ENCODE results near the gene SHLD1.

The SHLD1 gene

GRCh38 chr20:5833309-5833941 is 83.2 kb downstream of the SHLD1 start:
- H3K27me3 Mint-ChIP-seq, result no peaks in the 10 kb centered on the region
- peaks cover 13% of the 10 kb centered on the region for H3K36me3 Mint-ChIP-seq (ENCODE audit: low read depth)
- no peak overlapping the region for H3K4me3 Mint-ChIP-seq
- ATAC-seq (no peak), DNase-seq (no peak)
- H3K4me1 Mint-ChIP-seq, result peaks cover 26% of the 10 kb centered on the region
- H3K27ac Mint-ChIP-seq, result no peak overlapping the region
- no peaks in the 10 kb centered on the region for H3K9me3 Mint-ChIP-seq

DNA sequence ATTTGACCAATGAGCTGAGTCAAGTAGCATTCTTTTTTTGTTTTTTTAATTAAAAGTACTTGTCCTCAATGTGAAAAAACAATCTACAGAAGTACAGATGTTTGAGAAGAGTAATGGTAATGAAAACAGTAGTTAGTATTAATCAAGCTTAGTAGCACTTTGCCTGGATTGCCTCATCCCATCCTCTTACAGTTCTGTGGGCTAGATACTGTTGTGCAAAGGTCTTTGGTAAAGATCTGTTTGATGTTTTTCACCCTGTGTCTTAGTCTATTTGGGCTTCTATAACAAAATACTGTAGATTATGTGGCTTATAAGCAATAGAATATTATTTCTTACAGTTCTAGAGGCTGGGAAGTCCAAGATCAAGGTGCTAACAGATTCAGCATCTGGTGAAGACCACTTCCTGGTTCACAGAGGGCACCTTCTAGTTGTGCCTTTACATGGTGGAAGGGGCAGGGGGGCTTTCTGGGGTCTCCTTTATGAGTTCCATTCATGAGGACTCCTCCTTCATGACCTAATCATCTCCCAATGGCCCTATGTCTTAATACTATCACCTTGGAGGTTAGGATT is 84.3 kb downstream of the SHLD1 start:
- ATAC-seq, result no peak
- Mint-ChIP-seq H3K9me3 (no peaks in the 10 kb centered on the region), H3K4me3 (no peak overlapping the region)

GRCh38 chr20:5835321-5835821 is 85.2 kb downstream of the SHLD1 start:
- Mint-ChIP-seq H3K9me3 (no peaks in the 10 kb centered on the region), H3K27me3 (no peaks in the 10 kb centered on the region), H3K36me3 (ENCODE audit: low read depth) (peaks cover 13% of the 10 kb centered on the region), H3K4me1 (peaks cover 26% of the 10 kb centered on the region), H3K27ac (peak overlapping the region; percentile 79), H3K4me3 (peak overlapping the region; percentile 19)
- ATAC-seq, result peak; percentile 83
- DNase-seq, result peak; percentile 23

More for the DNA sequence above, 84.3 kb downstream of the SHLD1 start:
- peaks cover 26% of the 10 kb centered on the region for H3K4me1 Mint-ChIP-seq
- H3K27me3 Mint-ChIP-seq, result no peaks in the 10 kb centered on the region
- no peak overlapping the region for H3K27ac Mint-ChIP-seq
- DNase-seq, result no peak
- H3K36me3 Mint-ChIP-seq (ENCODE audit: low read depth), result peaks cover 13% of the 10 kb centered on the region

DNA sequence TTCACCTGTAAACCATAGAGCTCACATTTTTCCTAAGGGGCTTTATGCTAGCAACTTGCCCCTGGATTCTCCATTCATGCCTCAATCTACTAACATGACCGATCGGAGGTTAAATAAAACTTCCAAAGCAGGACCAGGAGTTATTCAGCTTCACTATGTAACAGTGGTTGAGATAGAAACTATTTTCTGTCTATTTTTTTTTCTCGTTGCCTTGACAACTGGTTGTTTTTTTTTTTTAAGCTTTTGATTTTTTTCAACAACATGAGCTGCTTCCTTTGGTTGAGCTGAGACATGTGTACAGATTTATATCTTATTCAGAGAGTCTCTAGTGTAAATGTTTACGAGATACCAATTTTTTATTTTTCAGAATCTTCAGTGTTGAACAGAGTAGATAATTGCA is 85.7 kb downstream of the SHLD1 start:
- peak; percentile 53 for ATAC-seq
- peak overlapping the region; percentile 19 for H3K4me3 Mint-ChIP-seq
- H3K9me3 Mint-ChIP-seq, result no peaks in the 10 kb centered on the region
- H3K4me1 Mint-ChIP-seq, result peaks cover 26% of the 10 kb centered on the region
- no peak for DNase-seq
- H3K36me3 Mint-ChIP-seq (ENCODE audit: low read depth), result peaks cover 13% of the 10 kb centered on the region
- no peaks in the 10 kb centered on the region for H3K27me3 Mint-ChIP-seq
- H3K27ac Mint-ChIP-seq, result peak overlapping the region; percentile 79

DNA sequence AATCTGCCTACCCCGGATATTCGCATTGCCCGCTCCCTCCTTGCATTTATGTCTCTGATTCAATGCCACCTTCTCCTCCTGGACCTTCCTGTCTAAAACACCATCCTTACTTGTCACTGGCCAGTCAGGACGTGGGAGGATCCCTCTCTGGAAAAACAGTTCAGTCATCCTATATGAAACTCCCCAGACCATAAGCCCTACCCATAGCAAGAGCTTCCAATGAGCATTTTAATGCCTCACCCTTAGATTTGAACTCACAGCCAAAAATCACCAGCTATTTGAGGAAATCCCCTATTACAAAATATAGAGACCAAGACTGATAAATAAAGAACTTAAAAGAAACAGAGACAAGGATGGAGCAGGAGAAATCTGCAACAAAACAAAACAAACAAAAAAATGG is 86.4 kb downstream of the SHLD1 start:
- H3K4me1 Mint-ChIP-seq, result peaks cover 26% of the 10 kb centered on the region
- no peak overlapping the region for H3K4me3 Mint-ChIP-seq
- no peak for ATAC-seq
- DNase-seq, result no peak
- peaks cover 13% of the 10 kb centered on the region for H3K36me3 Mint-ChIP-seq (ENCODE audit: low read depth)
- H3K9me3 Mint-ChIP-seq, result no peaks in the 10 kb centered on the region
- H3K27ac Mint-ChIP-seq, result peak overlapping the region; percentile 50
- H3K27me3 Mint-ChIP-seq, result no peaks in the 10 kb centered on the region

- H3K4me3 Mint-ChIP-seq, result no peak overlapping the region
- no peaks in the 10 kb centered on the region for H3K27me3 Mint-ChIP-seq
- H3K4me1 Mint-ChIP-seq, result peaks cover 51% of the 10 kb centered on the region
- H3K36me3 Mint-ChIP-seq (ENCODE audit: low read depth), result no peaks in the 10 kb centered on the region
- peaks cover 3% of the 10 kb centered on the region for H3K9me3 Mint-ChIP-seq
- H3K27ac Mint-ChIP-seq, result no peak overlapping the region
- ATAC-seq (no peak), DNase-seq (no peak)
These were observed 90.3 kb downstream of the SHLD1 start for GRCh38 chr20:5840411-5841002.

- H3K27me3 Mint-ChIP-seq, result no peaks in the 10 kb centered on the region
- no peak overlapping the region for H3K4me3 Mint-ChIP-seq
- H3K4me1 Mint-ChIP-seq, result peaks cover 49% of the 10 kb centered on the region
- H3K36me3 Mint-ChIP-seq (ENCODE audit: low read depth), result no peaks in the 10 kb centered on the region
- ATAC-seq, result no peak
- H3K9me3 Mint-ChIP-seq, result peaks cover 3% of the 10 kb centered on the region
- no peak for DNase-seq
- no peak overlapping the region for H3K27ac Mint-ChIP-seq
These were observed 91.3 kb downstream of the SHLD1 start for GRCh38 chr20:5841522-5841921.

- peak overlapping the region; percentile 61 for H3K27ac Mint-ChIP-seq
These were observed 92.3 kb downstream of the SHLD1 start for GRCh38 chr20:5842465-5842864.

DNA sequence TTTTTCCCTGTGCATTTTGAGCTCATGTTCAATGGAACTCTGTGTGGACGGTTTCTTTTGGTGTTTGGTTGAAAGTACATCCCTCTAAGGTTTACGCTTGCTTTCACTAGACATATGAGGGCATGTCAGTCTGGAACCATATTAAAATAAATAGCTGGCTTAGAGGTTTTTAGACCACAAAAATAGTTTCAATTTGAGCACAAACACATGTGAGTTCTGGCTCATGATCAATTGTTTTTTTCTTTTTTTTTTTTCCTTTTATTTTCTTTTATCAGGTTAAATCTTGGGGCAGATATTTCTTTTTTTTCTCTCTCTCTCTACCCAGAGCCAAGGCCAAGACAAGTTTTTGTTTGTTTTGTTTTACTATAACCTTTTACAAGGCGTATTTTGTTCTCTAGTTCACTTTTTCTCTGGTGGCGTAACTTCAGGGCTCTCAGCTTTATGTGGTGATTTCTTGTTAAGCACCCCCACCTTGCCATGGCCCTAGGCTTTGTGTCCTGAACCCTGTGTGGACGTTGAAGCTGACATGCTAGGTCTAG is 92.9 kb downstream of the SHLD1 start:
- H3K9me3 Mint-ChIP-seq, result peaks cover 3% of the 10 kb centered on the region
- H3K36me3 Mint-ChIP-seq (ENCODE audit: low read depth), result no peaks in the 10 kb centered on the region
- peak overlapping the region; percentile 61 for H3K27ac Mint-ChIP-seq
- peaks cover 52% of the 10 kb centered on the region for H3K4me1 Mint-ChIP-seq
- H3K4me3 Mint-ChIP-seq, result peak overlapping the region; percentile 2
- peak; percentile 41 for ATAC-seq
- DNase-seq, result no peak
- no peaks in the 10 kb centered on the region for H3K27me3 Mint-ChIP-seq

More at GRCh38 chr20:5842465-5842864, 92.3 kb downstream of the SHLD1 start:
- Mint-ChIP-seq H3K36me3 (ENCODE audit: low read depth) (no peaks in the 10 kb centered on the region), H3K4me1 (peaks cover 51% of the 10 kb centered on the region), H3K27me3 (no peaks in the 10 kb centered on the region), H3K4me3 (no peak overlapping the region), H3K9me3 (peaks cover 3% of the 10 kb centered on the region)
- DNase-seq (no peak), ATAC-seq (no peak)

DNA sequence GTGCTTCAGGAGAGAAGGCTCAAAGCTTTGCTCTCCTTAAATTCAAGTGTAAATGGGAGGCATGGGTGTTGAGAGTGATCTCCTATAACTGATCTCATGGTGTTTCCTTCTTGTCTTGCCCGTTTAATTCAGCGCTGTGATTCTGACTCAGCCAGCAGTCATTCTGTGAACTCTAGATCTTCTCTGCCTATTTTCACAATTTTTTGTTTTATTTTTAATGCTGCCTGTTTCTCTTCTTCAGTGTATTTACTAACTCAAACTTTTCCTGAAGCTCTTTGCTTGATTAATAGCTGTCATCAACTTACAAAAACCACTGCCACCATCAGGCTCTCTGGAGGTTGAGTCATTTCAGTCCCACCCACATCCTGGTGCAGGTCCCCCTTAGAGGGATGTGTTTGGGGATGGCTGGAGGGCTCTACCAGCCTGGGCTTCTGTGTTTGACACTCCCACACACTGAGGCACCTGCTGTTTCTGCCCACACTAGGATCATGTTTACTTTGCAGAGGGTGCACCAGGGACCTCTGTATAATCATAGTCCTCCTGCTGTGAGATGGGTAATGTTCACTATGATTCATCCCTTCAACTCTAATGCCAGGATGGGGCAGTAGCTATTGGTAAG is 94.0 kb downstream of the SHLD1 start:
- peaks cover 3% of the 10 kb centered on the region for H3K9me3 Mint-ChIP-seq
- peaks cover 62% of the 10 kb centered on the region for H3K4me1 Mint-ChIP-seq
- peak overlapping the region; percentile 67 for H3K27ac Mint-ChIP-seq
- peak; percentile 96 for ATAC-seq
- peak overlapping the region; percentile 30 for H3K4me3 Mint-ChIP-seq
- H3K27me3 Mint-ChIP-seq, result no peaks in the 10 kb centered on the region
- H3K36me3 Mint-ChIP-seq (ENCODE audit: low read depth), result no peaks in the 10 kb centered on the region
- DNase-seq, result peak; percentile 72

GRCh38 chr20:5845681-5846615 is 95.7 kb downstream of the SHLD1 start:
- DNase-seq (no peak), ATAC-seq (no peak)
- no peak overlapping the region for H3K4me3 Mint-ChIP-seq
- no peak overlapping the region for H3K27ac Mint-ChIP-seq
- H3K4me1 Mint-ChIP-seq, result peaks cover 64% of the 10 kb centered on the region
- peaks cover 3% of the 10 kb centered on the region for H3K9me3 Mint-ChIP-seq
- H3K36me3 Mint-ChIP-seq (ENCODE audit: low read depth), result no peaks in the 10 kb centered on the region
- H3K27me3 Mint-ChIP-seq, result no peaks in the 10 kb centered on the region

DNA sequence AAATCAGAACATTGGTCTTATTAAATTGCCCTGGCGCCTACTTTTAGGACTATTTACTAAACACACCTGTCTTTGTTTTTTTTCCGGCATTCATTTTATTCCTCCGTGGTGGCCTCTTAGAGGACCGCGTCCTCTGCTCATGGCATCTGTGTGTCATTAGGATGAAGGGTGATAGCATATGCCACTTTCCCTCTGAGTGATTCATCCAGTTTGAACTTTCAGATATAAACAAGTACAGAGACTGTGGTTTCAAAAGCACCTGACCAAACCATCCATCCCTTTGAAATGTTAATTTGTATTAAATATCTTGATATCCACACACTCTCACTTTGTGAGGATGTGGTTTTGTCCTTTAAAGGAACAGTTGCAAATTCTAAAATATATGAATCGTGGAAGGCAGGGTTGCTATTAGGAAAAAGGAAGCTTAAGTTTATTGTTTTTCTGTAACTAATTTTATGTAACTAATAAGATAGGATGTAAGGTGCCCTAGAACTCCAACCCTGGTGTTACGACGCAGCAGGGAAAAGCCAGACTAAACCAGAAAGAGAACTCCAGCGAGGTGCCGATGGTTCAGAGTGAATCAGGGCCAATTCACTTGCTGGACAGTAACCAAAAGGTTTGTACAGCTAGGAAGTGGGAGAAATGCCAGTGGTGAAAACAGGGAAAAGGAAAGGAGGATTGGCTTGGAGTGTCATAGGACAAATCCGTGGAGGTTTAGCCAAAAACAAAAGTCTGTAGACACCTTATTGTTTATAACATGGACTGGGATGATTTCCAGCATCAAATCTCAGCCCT is 98.7 kb downstream of the SHLD1 start:
- ATAC-seq (peak; percentile 41), DNase-seq (no peak)
- Mint-ChIP-seq H3K36me3 (ENCODE audit: low read depth) (no peaks in the 10 kb centered on the region), H3K27ac (no peak overlapping the region), H3K4me3 (no peak overlapping the region), H3K9me3 (no peaks in the 10 kb centered on the region), H3K27me3 (no peaks in the 10 kb centered on the region), H3K4me1 (peaks cover 41% of the 10 kb centered on the region)

GRCh38 chr20:5855939-5856338 is 105.7 kb downstream of the SHLD1 start:
- H3K36me3 Mint-ChIP-seq (ENCODE audit: low read depth), result no peaks in the 10 kb centered on the region
- no peak overlapping the region for H3K4me3 Mint-ChIP-seq
- ATAC-seq (no peak), DNase-seq (no peak)
- H3K9me3 Mint-ChIP-seq, result no peaks in the 10 kb centered on the region
- H3K4me1 Mint-ChIP-seq, result peaks cover 6% of the 10 kb centered on the region
- no peak overlapping the region for H3K27ac Mint-ChIP-seq
- no peaks in the 10 kb centered on the region for H3K27me3 Mint-ChIP-seq

All from activated naive CD8-positive, alpha-beta T cell treated with anti-CD3 and anti-CD28 coated beads, Interleukin-2, amount 50 U/mL, for 24 hours (primary cell).